ENCODE measurements around the gene DAZAP1.

DNA sequence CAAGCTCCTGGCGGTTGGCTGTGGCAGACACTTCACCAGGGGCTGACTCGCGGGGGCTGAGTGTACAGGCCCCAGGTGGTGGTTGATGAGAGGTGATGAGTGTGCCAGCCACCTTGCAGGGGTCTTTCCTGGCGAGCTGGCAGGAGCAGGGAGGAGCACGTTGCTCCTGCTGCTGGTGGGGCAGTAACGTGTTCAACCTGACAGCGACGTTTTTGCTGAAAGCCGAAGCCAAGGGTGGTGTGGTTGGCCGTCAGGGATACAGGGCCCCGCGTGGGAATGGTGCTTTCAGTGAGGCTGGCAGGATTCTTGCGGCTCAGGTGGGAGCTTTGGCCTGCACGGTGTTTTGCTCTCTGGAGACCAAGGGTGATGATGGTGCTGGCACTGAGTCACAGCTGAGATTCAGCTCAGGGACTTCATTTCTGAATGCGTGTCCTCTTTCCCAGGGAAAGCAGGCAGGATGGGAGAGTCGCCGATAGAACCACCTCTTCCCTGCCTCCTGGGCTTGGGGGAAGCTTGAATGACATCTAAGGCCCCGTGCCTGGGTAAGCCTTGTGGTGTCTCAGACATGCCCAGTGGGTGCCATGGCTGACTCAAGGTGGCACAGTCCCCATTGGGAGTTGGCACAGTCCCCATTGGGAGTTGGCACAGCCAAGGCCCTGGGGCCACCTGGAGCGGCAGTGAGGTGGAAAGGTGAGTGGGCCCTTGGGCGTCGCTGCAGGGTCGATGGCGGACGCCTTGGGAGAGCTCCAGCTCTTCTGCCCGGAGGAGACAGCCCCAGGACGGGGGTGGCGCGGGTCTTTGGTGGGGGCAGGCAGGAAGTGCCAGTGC lies 8.8 kb downstream of the DAZAP1 start:
- TF ChIP-seq, protein P1, sequence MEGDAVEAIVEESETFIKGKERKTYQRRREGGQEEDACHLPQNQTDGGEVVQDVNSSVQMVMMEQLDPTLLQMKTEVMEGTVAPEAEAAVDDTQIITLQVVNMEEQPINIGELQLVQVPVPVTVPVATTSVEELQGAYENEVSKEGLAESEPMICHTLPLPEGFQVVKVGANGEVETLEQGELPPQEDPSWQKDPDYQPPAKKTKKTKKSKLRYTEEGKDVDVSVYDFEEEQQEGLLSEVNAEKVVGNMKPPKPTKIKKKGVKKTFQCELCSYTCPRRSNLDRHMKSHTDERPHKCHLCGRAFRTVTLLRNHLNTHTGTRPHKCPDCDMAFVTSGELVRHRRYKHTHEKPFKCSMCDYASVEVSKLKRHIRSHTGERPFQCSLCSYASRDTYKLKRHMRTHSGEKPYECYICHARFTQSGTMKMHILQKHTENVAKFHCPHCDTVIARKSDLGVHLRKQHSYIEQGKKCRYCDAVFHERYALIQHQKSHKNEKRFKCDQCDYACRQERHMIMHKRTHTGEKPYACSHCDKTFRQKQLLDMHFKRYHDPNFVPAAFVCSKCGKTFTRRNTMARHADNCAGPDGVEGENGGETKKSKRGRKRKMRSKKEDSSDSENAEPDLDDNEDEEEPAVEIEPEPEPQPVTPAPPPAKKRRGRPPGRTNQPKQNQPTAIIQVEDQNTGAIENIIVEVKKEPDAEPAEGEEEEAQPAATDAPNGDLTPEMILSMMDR (optimal IDR thresholded peaks at IDR 0.05 in 1 of 3, IDR thresholded peaks at IDR 0.05 in 1 of 3, conservative IDR thresholded peaks at IDR 0.05 in 1 of 3; ENCODE audit: extremely low read depth in 1 of 3, insufficient read depth in 2 of 3, low read length in 3 of 3): no peak
- no peak for TF ChIP-seq EZH2 (IDR thresholded peaks at IDR 0.05; ENCODE audit: low read length)

All from keratinocyte (primary cell).